ENCODE measurements around the gene RMRP.

DNA sequence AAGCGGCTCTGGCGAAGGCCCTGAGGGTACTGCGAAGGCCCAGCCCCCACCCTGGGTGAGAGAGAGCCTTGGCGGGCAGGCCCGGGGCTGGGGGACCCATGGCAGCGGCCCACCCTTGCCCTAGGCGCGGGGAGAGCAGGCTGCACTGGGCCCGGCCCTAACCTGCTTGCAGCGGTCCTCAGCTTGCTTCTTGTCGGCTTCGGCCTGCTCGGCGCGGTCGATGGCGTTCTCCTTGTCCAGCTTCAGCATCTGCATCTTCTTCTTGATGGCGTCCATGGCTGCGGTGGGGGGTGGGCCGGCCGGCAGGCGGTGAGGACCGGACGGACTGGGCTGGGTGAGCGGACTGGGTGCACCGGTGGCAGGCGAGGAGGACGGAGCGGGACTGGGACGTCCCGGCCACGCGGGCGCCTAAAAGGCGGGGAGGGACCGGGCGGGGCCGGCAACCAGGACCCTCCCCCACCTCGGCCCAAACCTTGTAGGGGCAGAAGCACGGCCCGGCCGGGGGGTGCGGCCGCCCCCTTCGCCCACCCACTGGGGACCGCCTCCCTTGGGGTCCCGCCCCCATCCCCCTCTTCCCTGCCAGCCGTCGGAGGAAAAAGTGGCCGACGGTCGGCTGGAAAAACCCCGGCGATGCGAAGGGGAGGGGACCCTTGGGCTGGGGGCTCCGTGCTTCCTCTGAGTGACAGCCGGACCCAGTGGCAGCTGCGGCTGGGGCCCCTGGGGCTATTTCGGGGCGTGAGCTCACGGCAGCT, 31.9 kb upstream of the RMRP start, which contains the start of gene TPM2:
- no peak for TF ChIP-seq POLR2A (IDR thresholded peaks at IDR 0.05)
- TF ChIP-seq, protein P1, sequence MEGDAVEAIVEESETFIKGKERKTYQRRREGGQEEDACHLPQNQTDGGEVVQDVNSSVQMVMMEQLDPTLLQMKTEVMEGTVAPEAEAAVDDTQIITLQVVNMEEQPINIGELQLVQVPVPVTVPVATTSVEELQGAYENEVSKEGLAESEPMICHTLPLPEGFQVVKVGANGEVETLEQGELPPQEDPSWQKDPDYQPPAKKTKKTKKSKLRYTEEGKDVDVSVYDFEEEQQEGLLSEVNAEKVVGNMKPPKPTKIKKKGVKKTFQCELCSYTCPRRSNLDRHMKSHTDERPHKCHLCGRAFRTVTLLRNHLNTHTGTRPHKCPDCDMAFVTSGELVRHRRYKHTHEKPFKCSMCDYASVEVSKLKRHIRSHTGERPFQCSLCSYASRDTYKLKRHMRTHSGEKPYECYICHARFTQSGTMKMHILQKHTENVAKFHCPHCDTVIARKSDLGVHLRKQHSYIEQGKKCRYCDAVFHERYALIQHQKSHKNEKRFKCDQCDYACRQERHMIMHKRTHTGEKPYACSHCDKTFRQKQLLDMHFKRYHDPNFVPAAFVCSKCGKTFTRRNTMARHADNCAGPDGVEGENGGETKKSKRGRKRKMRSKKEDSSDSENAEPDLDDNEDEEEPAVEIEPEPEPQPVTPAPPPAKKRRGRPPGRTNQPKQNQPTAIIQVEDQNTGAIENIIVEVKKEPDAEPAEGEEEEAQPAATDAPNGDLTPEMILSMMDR (IDR thresholded peaks at IDR 0.05): no peak
- TF ChIP-seq EP300 (IDR thresholded peaks at IDR 0.05): no peak
- no peak for TF ChIP-seq POLR2AphosphoS5 (IDR thresholded peaks at IDR 0.05)

Measured in suprapubic skin (tissue), 4 donors.